Measurements from ENCODE around the gene SELP. TPM values are rescaled to one million over a fixed set of nuclear protein-coding genes. Genes with fewer than 3 reads are reported as not detected.

SELP gene
- total and polyA plus RNA-seq, 2 of the 8 experiments (the other 6 are each of a cell fraction or from before 2014, with no cell fraction given): not detected

GRCh38 chr1:169594391-169594790 is 35.5 kb downstream of the SELP start:
- no peaks in the 10 kb centered on the region for H4K20me1 ChIP-seq (replicated peaks in 1 of 2; ENCODE audit: control insufficient read depth in 1 of 2, insufficient read depth in 2 of 2, low read length in 2 of 2)
- no peak overlapping the region for H2BK20ac ChIP-seq (ENCODE audit: low read length)
- CTCF ChIA-PET (ENCODE audit: partially characterized antibody): interaction anchor here (1.8 kb wide), 1 partner anchor 42 kb away, joined by 7 read pairs; no protein-coding TSS in a partner anchor
- no peak for FAIRE-seq
- H4K5ac ChIP-seq (ENCODE audit: insufficient read length, low read depth, low read length): no peak overlapping the region
- no peaks in the 10 kb centered on the region for H3K79me1 ChIP-seq (ENCODE audit: low read depth, low read length)
- H3K4me1 ChIP-seq (replicated peaks in 1 of 4; ENCODE audit: control insufficient read depth in 3 of 4, insufficient read depth in 4 of 4, low read length in 3 of 4): no peaks in the 10 kb centered on the region
- 74% methylated on average over 3 of the region's 3 CpGs; no CpG with 5 or more reads in 1 of the 2 experiments for WGBS, 2 experiments (ENCODE audit: extremely low coverage in 1 of 2, insufficient coverage in 1 of 2, insufficient read length in 1 of 2, insufficient replicate concordance in 2 of 2, low coverage in 1 of 2, low lambda C conversion rate in 2 of 2, missing lambda C conversion rate in 1 of 2)
- H4K91ac ChIP-seq (replicated peaks; ENCODE audit: insufficient read length, low read length): no peak overlapping the region
- no peaks in the 10 kb centered on the region for H3K36me3 ChIP-seq (ENCODE audit: control insufficient read depth in 2 of 4, insufficient read depth in 4 of 4, low read length in 3 of 4)
- no peak overlapping the region for H3K23ac ChIP-seq (ENCODE audit: insufficient read length)
- no peak overlapping the region for H3K27ac ChIP-seq (ENCODE audit: low read depth, low read length)
- no peak overlapping the region for H2AK5ac ChIP-seq (ENCODE audit: low read depth, low read length)
- no peak overlapping the region for H3K18ac ChIP-seq (ENCODE audit: extremely low read depth, low read length)
- H2BK12ac ChIP-seq (ENCODE audit: low read depth, low read length): no peak overlapping the region
- no peak overlapping the region for H3K4me2 ChIP-seq (ENCODE audit: insufficient read depth in 1 of 2, low read depth in 2 of 2, low read length in 2 of 2)
- no peak overlapping the region for H3K4ac ChIP-seq (replicated peaks; ENCODE audit: insufficient read length, low read depth, low read length)
- no peak overlapping the region for H3K4me3 ChIP-seq (ENCODE audit: extremely low read depth in 1 of 4, insufficient read depth in 2 of 4, low read depth in 3 of 4, low read length in 4 of 4)
- no peak overlapping the region for H2BK15ac ChIP-seq (ENCODE audit: low read length)
- no peak overlapping the region for H2BK120ac ChIP-seq (replicated peaks; ENCODE audit: low read depth, low read length)
- H3K27me3 ChIP-seq (replicated peaks in 1 of 4; ENCODE audit: control insufficient read depth in 3 of 4, extremely low read depth in 1 of 4, insufficient read depth in 3 of 4, low read length in 3 of 4): no peaks in the 10 kb centered on the region
- H2AFZ ChIP-seq (ENCODE audit: low read length): no peak overlapping the region
- no peak overlapping the region for H3K56ac ChIP-seq (replicated peaks; ENCODE audit: insufficient read length, low read depth, low read length)
- no peak overlapping the region for H3K14ac ChIP-seq (ENCODE audit: insufficient read length)
- no peaks in the 10 kb centered on the region for H3K23me2 ChIP-seq (ENCODE audit: low read depth, low read length)
- H3K9me3 ChIP-seq (ENCODE audit: insufficient read depth in 2 of 2, low read depth in 1 of 2, low read length in 1 of 2): no peaks in the 10 kb centered on the region
- no peak overlapping the region for H4K8ac ChIP-seq (ENCODE audit: extremely low read depth, insufficient read depth, low read length)
- no peak for DNase-seq (ENCODE audit: low read depth in 1 of 2, low spot score in 2 of 2)
- no peak overlapping the region for H2BK5ac ChIP-seq (ENCODE audit: low read depth, low read length)
- POLR2A ChIA-PET (ENCODE audit: partially characterized antibody): no interaction called here
- H3K9ac ChIP-seq (replicated peaks in 1 of 4; ENCODE audit: extremely low read depth in 1 of 4, low read depth in 3 of 4, low read length in 3 of 4): no peak overlapping the region
- no peaks in the 10 kb centered on the region for H3K79me2 ChIP-seq (ENCODE audit: control insufficient read depth in 1 of 2, insufficient read depth in 2 of 2, low read length in 2 of 2)
- TF ChIP-seq SIN3A (conservative IDR thresholded peaks at IDR 0.05 in 1 of 2, IDR thresholded peaks at IDR 0.05 in 1 of 2; ENCODE audit: low read depth in 1 of 2, low read length in 2 of 2): no peak
- TF ChIP-seq RBBP5 (IDR thresholded peaks at IDR 0.05; ENCODE audit: borderline replicate concordance, low read depth, low read length): no peak
- TF ChIP-seq ATF2 (IDR thresholded peaks at IDR 0.05; ENCODE audit: low read length): no peak
- TF ChIP-seq ATF3 (IDR thresholded peaks at IDR 0.05; ENCODE audit: insufficient read depth, low read depth, low read length): no peak
- TF ChIP-seq BRCA1 (IDR thresholded peaks at IDR 0.05; ENCODE audit: low read depth, low read length): no peak
- TF ChIP-seq TBP (IDR thresholded peaks at IDR 0.05; ENCODE audit: low read depth, low read length): no peak
- TF ChIP-seq JUN (IDR thresholded peaks at IDR 0.05; ENCODE audit: low read depth, low read length): no peak
- TF ChIP-seq KDM5A (IDR thresholded peaks at IDR 0.05; ENCODE audit: low read length): no peak
- TF ChIP-seq BCL11A (IDR thresholded peaks at IDR 0.05; ENCODE audit: low read depth in 2 of 2, low read length in 2 of 2): no peak
- no peak for TF ChIP-seq HDAC6 (IDR thresholded peaks at IDR 0.05; ENCODE audit: low read depth, low read length)
- TF ChIP-seq MAFK (IDR thresholded peaks at IDR 0.05; ENCODE audit: low read depth, low read length): no peak
- no peak for TF ChIP-seq SRF (IDR thresholded peaks at IDR 0.05; ENCODE audit: low read depth, low read length)
- TF ChIP-seq SUZ12 (IDR thresholded peaks at IDR 0.05; ENCODE audit: low read length): no peak
